OCI-LY3 (cell line): ENCODE results near the gene CST3.

Experiments
- CTCF ChIP-seq: fragments of 200-600, 300-600 bp; sonication (generic); IDR thresholded peaks from 2 replicates; pipeline ENCODE4 v1.5.1; 2014; ENCODE audit warnings: antibody characterized with exemption, low read length, low read depth
- EZH2phosphoT487 ChIP-seq: fragments of 200-600 bp; shearing (Covaris generic); IDR thresholded peaks from 2 replicates; pipeline ENCODE4 v1.6.1; 2018; ENCODE audit warnings: antibody characterized with exemption, mixed run types, low read depth

- TF ChIP-seq CTCF (no peak), EZH2phosphoT487 (no peak)
Measured at GRCh38 chr20:23654717-23655116, 17.0 kb upstream of the CST3 start.
